ENCODE results near the gene SPATA31D4. TPM values are rescaled to one million over a fixed set of nuclear protein-coding genes. Genes with fewer than 3 reads are reported as not detected.

SPATA31D4 gene
- polyA plus RNA-seq, 1 donor (not counting 4 experiments of a cell fraction or from before 2014, with no cell fraction given): not detected

DNA sequence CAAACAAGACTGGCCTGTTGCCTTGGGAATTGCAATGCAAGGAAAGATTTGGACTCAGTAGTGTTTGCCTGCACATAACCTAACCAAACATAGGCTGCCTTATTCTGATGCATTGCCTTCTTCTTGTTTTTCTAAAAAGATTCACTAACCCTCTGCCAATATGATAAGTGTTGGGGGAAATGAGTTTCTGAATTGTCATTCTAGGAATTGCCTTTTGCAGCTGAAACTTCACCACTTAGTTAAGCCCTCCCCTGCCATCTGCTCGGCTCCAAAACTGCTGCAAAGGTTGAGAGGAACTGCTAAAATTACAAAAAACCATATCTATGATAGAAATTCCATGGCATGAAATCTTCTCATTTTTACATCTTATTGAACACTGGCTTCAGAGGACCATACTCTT, 41.6 kb upstream of the SPATA31D4 start:
- no peak for FAIRE-seq
- H2AFZ ChIP-seq (ENCODE audit: control insufficient read depth, low read length): no peak overlapping the region
- H3K27ac ChIP-seq (ENCODE audit: control insufficient read depth, insufficient read depth, low read length): no peak overlapping the region
- no peaks in the 10 kb centered on the region for H3K9me3 ChIP-seq (ENCODE audit: control insufficient read depth, low read depth, low read length)
- H3K4me3 ChIP-seq (ENCODE audit: control insufficient read depth in 2 of 3, extremely low read depth in 1 of 3, insufficient read depth in 2 of 3, low read depth in 1 of 3, low read length in 3 of 3): no peak overlapping the region
- H3K9ac ChIP-seq (ENCODE audit: control insufficient read depth, extremely low read depth, insufficient read depth, low read length): no peak overlapping the region
- no peaks in the 10 kb centered on the region for H3K4me1 ChIP-seq (ENCODE audit: control insufficient read depth, extremely low read depth, insufficient read depth, low read length)
- H3K36me3 ChIP-seq (ENCODE audit: control insufficient read depth in 2 of 2, extremely low read depth in 1 of 2, insufficient read depth in 2 of 2, low read length in 2 of 2): no peaks in the 10 kb centered on the region
- TF ChIP-seq, protein P1, sequence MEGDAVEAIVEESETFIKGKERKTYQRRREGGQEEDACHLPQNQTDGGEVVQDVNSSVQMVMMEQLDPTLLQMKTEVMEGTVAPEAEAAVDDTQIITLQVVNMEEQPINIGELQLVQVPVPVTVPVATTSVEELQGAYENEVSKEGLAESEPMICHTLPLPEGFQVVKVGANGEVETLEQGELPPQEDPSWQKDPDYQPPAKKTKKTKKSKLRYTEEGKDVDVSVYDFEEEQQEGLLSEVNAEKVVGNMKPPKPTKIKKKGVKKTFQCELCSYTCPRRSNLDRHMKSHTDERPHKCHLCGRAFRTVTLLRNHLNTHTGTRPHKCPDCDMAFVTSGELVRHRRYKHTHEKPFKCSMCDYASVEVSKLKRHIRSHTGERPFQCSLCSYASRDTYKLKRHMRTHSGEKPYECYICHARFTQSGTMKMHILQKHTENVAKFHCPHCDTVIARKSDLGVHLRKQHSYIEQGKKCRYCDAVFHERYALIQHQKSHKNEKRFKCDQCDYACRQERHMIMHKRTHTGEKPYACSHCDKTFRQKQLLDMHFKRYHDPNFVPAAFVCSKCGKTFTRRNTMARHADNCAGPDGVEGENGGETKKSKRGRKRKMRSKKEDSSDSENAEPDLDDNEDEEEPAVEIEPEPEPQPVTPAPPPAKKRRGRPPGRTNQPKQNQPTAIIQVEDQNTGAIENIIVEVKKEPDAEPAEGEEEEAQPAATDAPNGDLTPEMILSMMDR (optimal IDR thresholded peaks at IDR 0.05 in 1 of 3, IDR thresholded peaks at IDR 0.05 in 1 of 3, conservative IDR thresholded peaks at IDR 0.05 in 1 of 3; ENCODE audit: extremely low read depth in 1 of 3, insufficient read depth in 2 of 3, low read length in 3 of 3): no peak
- TF ChIP-seq EZH2 (IDR thresholded peaks at IDR 0.05; ENCODE audit: low read length): no peak
- no peak overlapping the region for H3K4me2 ChIP-seq (ENCODE audit: control insufficient read depth, extremely low read depth, insufficient read depth, low read depth, low read length)
- H4K20me1 ChIP-seq (ENCODE audit: control insufficient read depth, extremely low read depth, insufficient read depth, low read length): no peaks in the 10 kb centered on the region
- no peaks in the 10 kb centered on the region for H3K79me2 ChIP-seq (ENCODE audit: control insufficient read depth, insufficient read depth, low read length)
- no peaks in the 10 kb centered on the region for H3K27me3 ChIP-seq (ENCODE audit: control insufficient read depth, extremely low read depth, insufficient read depth, low read length)
- dilution Hi-C loops (cut with MboI; ENCODE audit: extremely low pct_ligation_motif_present, low sequenced_read_pairs): no loop called here
- H3K9me1 ChIP-seq (ENCODE audit: control insufficient read depth, extremely low read depth, insufficient read depth, low read length): no peaks in the 10 kb centered on the region
- no peak for DNase-seq (ENCODE audit: low read depth, low spot score)

DNA sequence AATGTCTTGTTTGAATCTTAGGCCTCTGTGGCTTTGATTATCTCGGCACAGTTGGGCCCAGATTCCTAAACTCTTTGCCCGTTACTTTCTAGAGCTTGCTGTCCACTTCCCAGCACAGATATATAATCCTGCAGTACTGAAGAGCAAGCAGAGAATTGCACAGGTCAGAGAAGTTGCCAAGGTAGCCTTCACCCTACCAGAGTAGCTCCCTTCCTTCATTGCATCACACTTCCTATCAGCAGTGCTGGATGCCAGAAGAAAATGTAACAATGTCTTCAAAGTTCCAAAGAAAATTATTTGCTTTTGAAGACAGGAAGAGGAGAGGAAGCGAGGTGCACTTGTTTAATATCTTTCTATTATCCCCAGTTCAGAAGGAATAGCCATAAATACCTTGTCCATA, 38.1 kb upstream of the SPATA31D4 start:
- H3K79me2 ChIP-seq (ENCODE audit: control insufficient read depth, insufficient read depth, low read length): no peaks in the 10 kb centered on the region
- no peak for FAIRE-seq
- no peaks in the 10 kb centered on the region for H3K4me1 ChIP-seq (ENCODE audit: control insufficient read depth, extremely low read depth, insufficient read depth, low read length)
- no peaks in the 10 kb centered on the region for H3K9me3 ChIP-seq (ENCODE audit: control insufficient read depth, low read depth, low read length)
- DNase-seq (ENCODE audit: low read depth, low spot score): no peak
- no peaks in the 10 kb centered on the region for H3K36me3 ChIP-seq (ENCODE audit: control insufficient read depth in 2 of 2, extremely low read depth in 1 of 2, insufficient read depth in 2 of 2, low read length in 2 of 2)
- no peak overlapping the region for H3K4me3 ChIP-seq (ENCODE audit: control insufficient read depth in 2 of 3, extremely low read depth in 1 of 3, insufficient read depth in 2 of 3, low read depth in 1 of 3, low read length in 3 of 3)
- H3K27me3 ChIP-seq (ENCODE audit: control insufficient read depth, extremely low read depth, insufficient read depth, low read length): no peaks in the 10 kb centered on the region
- no peak overlapping the region for H3K9ac ChIP-seq (ENCODE audit: control insufficient read depth, extremely low read depth, insufficient read depth, low read length)
- H2AFZ ChIP-seq (ENCODE audit: control insufficient read depth, low read length): no peak overlapping the region
- no peak overlapping the region for H3K27ac ChIP-seq (ENCODE audit: control insufficient read depth, insufficient read depth, low read length)
- dilution Hi-C loops (cut with MboI; ENCODE audit: extremely low pct_ligation_motif_present, low sequenced_read_pairs): no loop called here
- TF ChIP-seq EZH2 (IDR thresholded peaks at IDR 0.05; ENCODE audit: low read length): no peak
- TF ChIP-seq, protein P1 (optimal IDR thresholded peaks at IDR 0.05 in 1 of 3, IDR thresholded peaks at IDR 0.05 in 1 of 3, conservative IDR thresholded peaks at IDR 0.05 in 1 of 3; ENCODE audit: extremely low read depth in 1 of 3, insufficient read depth in 2 of 3, low read length in 3 of 3): no peak
- no peak overlapping the region for H3K4me2 ChIP-seq (ENCODE audit: control insufficient read depth, extremely low read depth, insufficient read depth, low read depth, low read length)
- H4K20me1 ChIP-seq (ENCODE audit: control insufficient read depth, extremely low read depth, insufficient read depth, low read length): no peaks in the 10 kb centered on the region
- no peaks in the 10 kb centered on the region for H3K9me1 ChIP-seq (ENCODE audit: control insufficient read depth, extremely low read depth, insufficient read depth, low read length)

Measured in keratinocyte (primary cell).